Measurements from ENCODE around the gene BBLN.
A peak's percentile ranks its signal among the peaks of the same experiment; 100 is the strongest.

The BBLN gene

DNA sequence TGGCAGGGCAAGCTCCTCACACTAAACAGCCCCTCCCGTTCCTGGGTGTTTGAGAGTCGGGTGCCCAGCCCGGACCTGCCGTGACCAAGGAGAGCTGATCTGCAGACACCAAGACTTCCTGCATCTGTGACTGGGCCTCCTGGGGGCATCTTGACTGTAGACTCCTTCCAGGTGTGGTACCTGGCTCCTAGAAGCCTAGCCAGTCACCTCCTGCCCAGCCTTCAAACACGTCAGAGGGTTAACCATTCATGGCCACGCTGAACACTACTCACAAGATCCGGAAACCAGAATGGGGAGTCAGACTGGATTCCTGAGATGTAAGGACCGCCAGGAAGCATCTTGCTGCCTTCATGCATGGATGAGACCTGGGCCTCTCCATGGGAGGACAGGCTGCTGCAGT lies 14.5 kb upstream of the BBLN start:
- DNase-seq (ENCODE audit: low read depth), result no peak

DNA sequence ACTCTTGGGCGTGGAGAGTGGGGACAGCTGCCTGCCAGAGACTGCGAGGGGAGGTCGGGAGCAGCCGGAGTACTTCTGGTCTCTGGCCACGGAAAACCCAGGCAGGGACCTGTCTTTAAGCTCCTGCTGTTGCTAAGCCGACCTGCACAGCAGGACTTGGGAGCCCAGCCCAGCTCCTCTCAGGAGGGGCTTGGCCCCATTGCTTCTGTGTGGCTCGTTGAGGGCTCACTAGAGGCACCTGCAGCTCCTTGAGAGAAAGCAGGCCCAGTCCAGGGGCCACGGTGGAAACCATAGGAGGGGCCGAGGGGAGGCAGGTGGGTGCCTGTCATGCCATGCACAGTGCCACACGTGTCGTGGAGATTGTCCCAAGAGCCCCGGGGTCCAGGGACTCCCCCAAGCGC lies 14.1 kb upstream of the BBLN start:
- DNase-seq (ENCODE audit: low read depth), result no peak

DNA sequence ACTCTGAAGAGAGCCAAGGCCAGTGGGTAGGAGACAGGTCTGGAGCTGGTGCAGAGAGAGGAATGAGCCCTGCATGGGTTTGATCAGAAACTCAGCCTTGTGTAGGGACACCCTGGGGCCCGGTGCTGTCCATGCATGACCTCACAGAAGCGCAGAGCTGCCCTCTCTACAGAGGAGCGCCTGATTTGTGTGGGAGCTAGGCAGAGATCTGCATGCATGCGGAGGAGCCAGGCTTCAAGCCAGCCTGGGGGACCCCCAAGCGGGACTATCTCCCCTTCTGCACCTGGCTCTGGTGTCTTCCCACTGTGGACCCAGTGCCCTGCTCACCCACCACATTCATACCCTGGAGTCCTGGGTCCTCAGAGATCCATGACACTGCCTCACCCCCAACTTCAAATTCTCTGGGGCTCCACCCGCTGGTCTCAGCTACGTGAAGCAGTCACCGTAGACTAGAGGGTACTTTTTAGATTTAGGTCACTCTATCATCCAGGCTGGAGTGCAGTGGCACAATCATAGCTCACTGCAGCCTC lies 13.4 kb upstream of the BBLN start:
- DNase-seq (ENCODE audit: low read depth), result no peak

DNA sequence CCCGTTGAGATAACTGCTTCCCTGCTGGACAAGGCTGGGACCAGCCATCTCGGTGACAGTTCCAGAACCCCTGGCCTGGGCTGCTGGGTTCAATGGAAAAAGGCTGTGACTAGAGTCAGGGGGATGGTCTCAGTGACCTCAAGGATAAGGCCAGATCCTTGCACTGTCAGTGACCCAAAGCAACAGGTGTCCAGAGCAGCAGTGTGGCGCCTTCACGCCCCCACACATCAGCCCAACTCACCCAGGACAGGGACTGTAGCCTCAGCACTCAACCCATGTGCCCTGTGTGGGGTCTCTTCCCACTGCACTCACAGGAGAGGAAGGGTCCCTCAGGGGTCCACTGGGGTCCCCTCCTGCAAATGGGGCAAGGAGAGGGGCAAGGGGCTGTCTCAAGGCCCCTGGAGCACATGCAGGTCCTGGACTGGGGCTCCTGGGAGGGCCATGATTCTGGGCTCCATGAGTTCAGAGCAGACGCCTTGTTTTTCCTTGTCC lies 11.5 kb upstream of the BBLN start:
- DNase-seq (ENCODE audit: low read depth), result no peak

DNA sequence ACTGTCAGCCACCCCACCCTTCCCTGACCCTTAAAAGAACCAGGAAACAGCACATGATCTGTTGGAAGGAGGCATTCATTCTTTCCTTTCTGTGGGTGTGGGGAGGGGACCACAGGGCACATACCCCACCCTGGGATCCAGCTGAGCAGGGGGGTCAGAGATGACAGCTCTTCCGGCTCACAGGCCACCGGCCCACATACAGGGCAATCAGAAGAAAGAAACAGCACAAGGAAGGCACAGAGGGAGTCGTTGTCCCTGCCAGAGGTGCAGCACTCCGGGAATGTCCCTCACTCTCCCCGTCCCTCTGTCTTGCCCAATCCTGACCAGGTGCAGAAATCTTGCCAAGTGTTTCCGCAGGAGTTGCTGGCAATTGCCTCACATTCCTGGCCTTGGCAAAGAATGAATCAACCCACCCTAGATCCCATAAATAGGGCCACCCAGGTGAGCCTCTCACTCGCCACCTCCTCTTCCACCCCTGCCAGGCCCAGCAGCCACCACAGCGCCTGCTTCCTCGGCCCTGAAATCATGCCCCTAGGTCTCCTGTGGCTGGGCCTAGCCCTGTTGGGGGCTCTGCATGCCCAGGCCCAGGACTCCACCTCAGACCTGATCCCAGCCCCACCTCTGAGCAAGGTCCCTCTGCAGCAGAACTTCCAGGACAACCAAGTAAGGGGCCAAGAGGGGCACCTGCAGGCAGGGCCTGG lies 10.9 kb upstream of the BBLN start, which contains the start of gene LCN2:
Gene LCN2, plus strand, starts transcription at position 453 of the 701 bp plus-strand sequence. Its CDS starts 73 bp downstream, at position 526.
- DNase-seq (ENCODE audit: low read depth), result no peak

DNA sequence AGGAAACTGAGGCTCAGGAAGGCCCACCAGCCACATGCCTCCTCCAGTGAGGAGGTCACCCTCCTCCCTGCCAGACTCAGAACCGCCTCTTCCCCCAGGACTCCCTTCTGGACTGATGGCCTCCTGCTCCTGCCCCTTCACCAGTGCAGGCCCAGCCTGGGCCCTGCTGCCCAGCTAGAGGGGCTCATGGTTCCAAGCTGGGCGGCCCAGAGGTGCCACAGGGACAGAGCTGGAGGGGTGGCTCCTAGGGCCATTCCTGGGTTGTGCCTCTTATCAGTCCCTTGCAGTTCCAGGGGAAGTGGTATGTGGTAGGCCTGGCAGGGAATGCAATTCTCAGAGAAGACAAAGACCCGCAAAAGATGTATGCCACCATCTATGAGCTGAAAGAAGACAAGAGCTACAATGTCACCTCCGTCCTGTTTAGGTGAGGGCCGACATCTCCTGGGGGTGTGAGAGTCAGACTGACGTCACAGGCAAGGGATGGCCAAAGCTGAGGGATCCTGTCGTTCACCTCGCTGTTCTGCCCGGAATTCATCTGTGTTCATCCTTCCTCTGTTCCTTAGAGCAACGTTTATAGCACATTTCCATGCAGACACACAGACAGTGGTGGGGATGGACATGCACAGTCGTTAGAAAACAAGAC lies 10.0 kb upstream of the BBLN start:
- no peak for DNase-seq (ENCODE audit: low read depth)

DNA sequence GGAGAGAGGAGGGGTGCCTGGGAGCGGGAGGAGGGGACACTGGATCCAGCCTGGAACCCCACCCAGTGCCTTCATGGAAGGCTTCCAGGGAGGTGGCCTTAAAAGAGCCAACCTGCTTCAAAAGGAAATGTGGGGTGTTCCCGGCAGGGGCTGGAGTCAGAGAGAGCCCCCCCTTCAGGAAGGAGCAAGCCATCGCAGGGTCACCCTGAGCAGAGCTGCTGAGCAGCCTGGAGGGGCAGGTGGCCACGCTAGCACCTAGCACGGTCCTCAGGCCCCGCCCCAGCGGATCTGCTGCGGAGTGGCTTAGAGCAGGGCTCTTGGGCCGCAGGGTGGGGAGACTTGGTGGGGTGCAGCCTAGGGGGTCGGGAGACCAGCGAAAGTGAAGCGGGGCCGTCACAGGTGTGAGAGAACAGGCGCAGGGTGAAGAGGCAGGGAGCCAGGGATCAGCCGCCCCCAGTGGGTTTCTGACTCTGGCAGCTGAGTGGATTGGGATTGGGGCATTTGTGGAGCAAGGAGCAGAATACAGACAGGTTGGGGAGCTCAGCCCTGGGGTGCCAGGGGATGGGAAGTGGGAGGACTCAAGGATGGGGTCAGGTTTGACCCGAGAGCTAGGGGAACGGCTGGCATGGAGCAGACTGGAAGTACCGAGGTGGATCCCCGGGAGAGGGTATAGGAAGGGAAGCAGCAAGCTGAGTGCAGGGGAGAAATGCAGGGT lies 9.3 kb upstream of the BBLN start:
- no peak for DNase-seq (ENCODE audit: low read depth)

DNA sequence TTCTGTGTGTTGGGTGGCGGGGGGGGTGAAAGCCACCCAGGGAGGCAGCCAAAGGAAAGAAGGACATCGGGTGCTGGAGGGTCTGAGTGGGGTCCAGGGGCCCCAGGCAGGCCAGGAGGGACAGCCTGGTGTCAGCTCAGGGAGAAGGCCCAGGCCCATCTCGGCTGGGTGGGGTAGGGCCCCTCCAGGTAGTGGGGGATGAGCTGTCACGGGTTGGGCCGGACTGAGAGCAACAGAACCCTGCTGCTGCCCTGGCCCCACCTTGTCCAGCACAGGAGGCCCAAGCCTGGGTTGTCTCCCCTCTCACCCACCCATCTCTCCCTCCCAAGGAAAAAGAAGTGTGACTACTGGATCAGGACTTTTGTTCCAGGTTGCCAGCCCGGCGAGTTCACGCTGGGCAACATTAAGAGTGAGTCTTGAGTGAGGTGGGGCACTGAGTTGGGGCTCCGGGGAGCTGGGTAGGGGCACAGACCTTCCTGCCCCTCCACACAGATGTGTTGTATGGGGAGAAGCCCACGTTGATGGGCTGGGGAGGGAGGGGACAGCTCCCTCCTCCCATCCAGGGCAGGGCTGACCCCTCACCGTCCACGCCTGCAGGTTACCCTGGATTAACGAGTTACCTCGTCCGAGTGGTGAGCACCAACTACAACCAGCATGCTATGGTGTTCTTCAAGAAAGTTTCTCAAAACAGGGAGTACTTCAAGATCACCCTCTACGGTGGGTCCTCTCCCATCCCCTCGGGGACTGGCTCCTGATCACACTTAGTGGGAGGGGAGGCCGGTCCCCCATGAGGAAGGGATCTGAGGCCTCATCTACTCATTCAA lies 8.5 kb upstream of the BBLN start:
- no peak for DNase-seq (ENCODE audit: low read depth)

DNA sequence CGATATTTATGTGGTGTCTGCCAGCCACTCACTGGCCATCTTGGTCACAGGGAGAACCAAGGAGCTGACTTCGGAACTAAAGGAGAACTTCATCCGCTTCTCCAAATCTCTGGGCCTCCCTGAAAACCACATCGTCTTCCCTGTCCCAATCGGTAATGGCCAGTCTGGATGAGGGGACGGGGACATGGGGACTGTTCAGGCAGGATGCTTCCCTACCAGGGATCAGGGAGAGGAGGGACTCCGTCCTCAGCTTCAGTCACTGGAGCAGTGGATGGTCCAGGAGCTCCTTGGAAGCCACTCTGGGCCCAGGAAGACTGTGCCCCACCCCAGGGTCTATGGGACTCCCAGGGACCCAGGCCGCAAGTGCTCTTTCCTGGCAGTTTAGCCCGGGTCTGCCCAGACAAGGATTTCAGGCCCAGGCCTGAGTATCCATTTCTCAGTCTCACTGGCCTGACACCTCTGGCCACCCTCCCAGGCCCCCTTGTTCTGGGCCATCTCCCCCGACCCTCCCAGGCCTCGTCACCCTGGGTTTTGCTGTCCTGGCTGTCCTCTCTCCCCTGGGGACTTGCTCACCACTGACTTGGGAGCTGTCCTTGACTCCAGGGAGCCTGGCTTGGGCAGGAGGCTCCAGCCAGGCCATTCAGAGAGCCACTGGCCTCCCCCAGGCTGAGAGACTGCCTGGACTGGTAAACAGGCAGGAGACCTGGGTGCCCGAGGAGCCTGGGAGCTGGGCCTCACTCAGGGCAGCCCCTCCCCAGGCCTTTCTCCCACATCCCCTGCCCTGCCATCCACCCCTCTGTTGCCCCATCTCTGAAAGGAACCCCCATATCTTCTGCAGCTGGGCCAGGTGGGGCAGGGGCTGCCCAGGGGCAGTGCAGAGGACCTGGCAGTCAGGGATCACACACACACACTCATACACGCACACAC lies 7.7 kb upstream of the BBLN start:
- no peak for DNase-seq (ENCODE audit: low read depth)

DNA sequence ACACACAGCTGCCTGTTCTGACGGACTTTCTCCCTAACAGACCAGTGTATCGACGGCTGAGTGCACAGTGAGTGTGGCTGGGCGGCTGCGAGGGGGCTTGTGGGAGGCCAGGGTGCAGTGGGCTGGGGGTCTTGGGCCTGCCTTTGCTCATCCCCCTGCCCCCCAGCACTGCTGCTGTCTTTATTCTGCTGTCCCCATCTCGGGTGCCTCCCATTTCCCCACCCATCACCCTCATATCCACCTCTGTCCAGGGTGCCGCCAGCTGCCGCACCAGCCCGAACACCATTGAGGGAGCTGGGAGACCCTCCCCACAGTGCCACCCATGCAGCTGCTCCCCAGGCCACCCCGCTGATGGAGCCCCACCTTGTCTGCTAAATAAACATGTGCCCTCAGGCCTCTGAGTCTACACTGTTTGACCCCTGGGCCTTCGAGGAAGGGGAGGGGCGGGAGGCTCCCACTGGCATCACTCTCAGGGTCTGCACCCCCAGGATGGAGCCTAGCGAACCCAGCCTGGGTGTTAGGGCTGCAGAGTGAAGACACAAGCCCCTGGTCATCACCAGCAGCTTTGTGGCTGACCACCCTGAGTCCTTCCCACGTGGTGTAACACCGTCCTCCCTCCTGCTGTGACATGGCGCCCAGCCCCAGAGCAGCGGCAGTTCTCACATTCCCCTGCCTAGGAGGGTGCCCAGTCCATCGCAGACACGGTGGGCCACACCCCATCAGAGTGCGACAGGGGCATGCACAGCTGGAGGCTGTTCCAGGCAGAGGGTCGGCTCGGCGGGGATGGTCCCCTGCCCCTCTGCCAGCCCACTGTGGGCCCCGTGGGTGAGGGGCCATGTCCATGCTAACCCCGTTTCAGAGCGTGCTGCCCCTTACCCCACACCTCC lies 6.8 kb upstream of the BBLN start:
- no peak for DNase-seq (ENCODE audit: low read depth)

DNA sequence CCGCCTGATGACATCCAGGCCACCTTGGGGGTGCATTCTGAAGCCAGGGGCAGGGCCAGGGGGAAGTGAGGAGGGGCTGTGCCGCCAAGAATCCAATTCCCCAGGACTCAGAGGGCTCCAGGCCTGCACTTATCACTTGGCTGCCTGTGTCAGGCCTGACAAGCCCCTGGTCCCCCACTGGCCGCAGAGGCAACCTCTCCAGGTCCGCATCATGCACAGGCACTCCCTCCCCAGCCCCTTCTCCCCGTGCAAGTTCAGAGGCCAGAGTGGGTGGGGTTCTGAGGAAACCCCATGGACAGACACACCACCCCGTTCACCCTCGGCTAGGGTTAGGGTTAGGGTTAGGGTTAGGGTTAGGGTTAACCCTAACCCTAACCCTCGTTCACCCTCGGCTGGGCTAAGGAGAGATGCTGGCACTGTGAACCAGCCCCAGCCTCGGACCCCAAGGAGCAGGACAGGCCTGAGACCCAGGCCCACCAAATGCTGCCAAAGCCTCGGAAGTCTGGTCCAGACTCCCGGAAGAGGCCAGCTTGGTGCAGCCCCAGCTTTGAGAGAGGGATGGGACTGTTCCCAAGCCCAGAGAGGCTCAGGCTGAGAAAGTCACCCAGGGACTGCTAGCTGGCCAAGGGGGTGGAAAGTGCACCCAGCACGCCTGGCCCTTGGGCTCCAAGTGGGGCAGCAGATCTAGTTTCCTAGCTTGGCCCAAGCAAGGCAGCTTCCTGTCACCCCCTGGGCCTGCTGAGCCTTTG lies 5.9 kb upstream of the BBLN start:
- DNase-seq (ENCODE audit: low read depth), result no peak

DNA sequence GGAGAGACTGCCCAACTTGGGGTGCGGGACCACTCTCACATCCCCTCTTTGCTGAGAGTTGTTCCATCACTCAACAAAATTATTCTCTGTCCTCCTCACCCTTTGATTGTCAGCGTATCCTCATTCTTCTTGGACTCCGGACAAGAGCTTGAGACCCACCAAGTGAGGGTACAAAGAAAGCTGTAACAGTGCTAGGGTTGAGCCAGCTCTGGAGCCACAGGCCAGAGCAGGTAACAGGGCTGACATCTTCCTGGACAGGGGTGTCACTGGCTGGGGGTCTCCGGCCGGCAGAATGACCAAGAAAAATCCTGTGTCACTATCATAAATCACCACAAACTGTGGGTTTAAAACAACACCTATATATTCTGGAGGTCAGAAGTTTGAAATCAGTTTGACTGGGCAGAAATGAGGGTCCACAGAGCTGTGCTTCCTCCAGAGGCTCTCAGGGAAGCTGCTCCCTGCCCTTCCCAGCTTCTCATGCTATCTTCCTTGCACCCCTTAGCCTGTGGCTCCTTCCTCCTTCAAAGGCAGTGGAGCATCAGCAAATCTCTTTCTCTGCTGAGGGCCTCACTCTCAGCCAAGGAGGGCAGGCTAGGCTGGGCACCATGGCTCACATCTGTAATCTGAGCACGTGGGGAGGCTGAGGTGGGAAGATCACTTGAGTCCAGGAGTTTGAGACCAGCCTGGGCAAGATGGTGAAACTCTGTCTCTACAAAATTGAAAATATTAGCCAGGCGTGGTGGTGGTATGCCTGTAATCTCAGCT lies 4.1 kb upstream of the BBLN start:
- no peak for DNase-seq (ENCODE audit: low read depth)

DNA sequence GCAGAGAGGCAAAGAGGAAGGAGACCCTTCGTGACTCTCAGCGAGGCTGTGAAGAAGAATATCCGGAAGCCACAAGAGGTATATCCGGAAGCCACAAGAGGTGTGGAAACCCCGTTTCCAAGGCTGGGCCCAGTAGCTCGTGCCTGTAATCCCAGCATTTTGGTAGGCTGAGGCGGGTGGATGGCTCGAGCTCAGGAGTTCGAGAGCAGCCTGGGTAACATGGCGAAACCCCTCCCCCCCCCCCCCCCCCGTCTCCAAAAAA lies 612 bp upstream of the BBLN start:
- DNase-seq (ENCODE audit: low read depth), result peak; percentile 38

DNA sequence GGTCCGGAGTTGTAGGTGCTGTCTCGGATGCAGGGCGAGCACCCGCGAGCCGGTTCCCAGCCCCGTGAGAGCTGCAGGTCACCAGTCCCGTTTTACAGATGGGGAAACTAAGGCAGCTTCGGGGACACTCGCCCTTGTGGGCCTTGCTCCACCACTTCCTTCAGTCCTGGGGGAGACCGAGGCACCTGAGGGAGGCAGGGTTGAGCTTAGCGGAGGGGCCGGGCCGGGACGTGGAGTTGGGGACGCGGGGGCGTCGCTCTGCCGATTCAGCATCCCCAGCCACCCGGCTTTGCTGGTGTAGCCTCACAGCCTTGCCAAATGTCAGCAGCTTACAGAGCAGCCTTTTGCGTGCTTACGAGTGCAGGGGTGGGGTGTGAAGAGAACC lies 530 bp downstream of the BBLN start:
- DNase-seq (ENCODE audit: low read depth), result peak; percentile 36

DNA sequence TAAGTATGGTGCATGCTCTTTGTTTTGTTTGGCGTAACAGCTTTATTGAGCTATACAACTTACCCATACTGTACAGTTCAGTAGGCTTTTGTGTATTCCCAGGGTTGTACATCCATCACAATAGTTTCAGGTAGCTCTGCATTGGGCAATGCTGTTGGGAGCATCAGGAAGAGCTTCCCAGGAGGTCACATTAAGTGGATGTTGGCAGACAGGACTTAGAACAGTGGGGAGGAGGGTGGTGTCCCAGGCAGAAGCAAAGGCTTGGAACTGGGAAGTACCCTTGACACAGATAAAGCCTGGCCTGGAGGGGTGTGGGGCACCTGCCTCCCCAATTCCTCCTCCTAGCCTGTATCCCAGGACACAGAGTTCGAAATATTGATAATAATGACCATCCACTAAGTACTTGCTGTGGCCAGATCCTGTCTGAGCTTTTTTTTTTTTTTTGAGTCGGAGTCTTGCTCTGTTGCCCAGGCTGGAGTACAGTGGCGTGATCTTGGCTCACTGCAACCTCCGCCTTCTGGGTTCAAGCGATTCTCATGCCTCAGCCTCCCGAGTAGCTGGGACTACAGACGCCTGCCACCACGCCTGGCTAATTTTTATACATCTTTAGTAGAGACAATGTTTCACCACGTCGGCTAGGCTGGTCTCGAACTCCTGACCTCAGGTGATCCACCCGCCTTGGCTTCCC lies 1.3 kb downstream of the BBLN start:
- DNase-seq (ENCODE audit: low read depth), result no peak

DNA sequence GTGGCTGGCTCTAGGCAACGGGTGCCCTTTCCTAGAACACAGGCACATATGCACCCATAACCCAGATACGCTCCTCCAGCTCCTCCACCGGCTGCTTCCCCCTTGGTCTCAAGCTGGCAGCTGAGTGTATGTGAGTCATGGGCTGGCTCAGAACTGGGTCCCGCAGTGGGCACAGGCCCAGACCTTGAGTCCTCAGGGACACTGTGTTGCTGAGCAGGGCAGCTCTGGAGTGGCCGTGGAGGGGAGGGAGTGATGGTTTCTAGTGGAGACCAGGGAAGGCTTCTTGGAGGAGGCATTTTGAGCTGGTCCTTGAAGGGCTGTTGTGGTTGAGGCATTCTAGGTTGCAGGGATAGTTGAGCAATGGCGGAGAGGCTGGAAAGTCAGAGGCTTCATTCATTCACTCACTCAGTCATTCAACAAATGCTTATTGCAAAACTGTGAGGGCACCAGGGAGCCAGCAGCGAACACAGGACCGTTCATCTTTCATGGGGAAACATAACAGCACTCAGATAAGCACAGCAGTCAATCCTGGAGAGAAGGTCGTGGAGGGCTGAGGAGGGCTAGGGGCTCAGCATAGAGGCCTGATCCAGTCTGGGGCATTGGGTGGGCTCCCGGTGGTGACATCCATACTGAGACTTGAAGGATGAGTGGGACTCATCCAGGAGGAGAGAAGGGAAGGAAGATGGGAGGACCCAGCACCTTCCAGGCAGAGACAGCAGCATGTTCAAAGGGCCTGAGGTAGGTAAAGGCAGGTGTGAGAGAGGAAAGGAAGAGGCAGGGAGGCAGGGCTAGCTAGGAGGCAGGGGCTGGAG lies 2.4 kb downstream of the BBLN start:
- no peak for DNase-seq (ENCODE audit: low read depth)

DNA sequence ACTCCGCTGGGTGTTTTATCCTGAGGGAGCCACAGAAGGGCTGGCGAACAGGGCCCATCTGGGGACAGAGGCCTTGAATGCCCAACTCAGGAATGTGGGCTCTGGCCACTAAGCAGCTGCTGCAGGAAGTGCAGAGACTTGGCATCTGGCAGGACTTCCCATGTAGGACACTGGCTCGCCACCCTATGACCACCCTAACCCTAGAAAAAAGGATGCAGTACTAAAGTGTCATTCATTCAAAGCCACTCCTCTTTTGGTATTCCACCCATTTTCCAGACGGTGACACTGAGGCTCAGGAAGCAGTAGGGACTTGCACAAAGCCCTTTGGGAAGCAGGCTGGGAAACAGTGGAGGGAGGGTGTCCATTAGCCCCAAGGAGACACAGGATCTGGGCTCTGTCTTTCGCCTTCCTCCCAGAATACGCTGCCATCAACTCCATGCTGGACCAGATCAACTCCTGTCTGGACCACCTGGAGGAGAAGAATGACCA lies 3.0 kb downstream of the BBLN start:
- no peak for DNase-seq (ENCODE audit: low read depth)
